ENCODE measurements around the gene TMUB1. TPM values are rescaled to one million over a fixed set of nuclear protein-coding genes. Genes with fewer than 3 reads are reported as not detected.

Gene TMUB1
- 10 to 100 TPM; 33.7 to 78.7 (median 44.2) TPM for total RNA-seq

GRCh38 chr7:151083071-151083823, at the start of gene TMUB1:
TMUB1 (minus strand) TSS chr7:151083493; CDS start chr7:151082563, 930 bp downstream.
- WGBS, 2 donors: 0% methylated on average over 6 to 10 of the region's 69 CpGs
- intact Hi-C loops (cut with DNase I): no loop called here
- Histone ChIP-seq H3K27me3 (no peaks in the 10 kb centered on the region), H3K4me1 (peaks cover 37 to 54% of the 10 kb centered on the region in 2 donors), H3K36me3 (no peaks in the 10 kb centered on the region), H3K27ac (peak within 1 kb of the TSS; percentile 68 to 94 (median 75)), H3K9me3 (no peaks in the 10 kb centered on the region), H3K4me3 (replicated peaks in 1 of 3) (peak within 1 kb of the TSS; percentile 73 to 86 (median 77))
- peak; percentile 77 to 79 for DNase-seq
- TF ChIP-seq CTCF (IDR thresholded peaks at IDR 0.05) (no peak), POLR2A (IDR thresholded peaks at IDR 0.05) (peak in 1 of 2 donors; percentile 66)

GRCh38 chr7:151132461-151133205, 49.3 kb upstream of the TMUB1 start:
- DNase-seq: no peak
- TF ChIP-seq POLR2A (IDR thresholded peaks at IDR 0.05): no peak
- TF ChIP-seq CTCF (IDR thresholded peaks at IDR 0.05): no peak
- Histone ChIP-seq H3K9me3 (no peaks in the 10 kb centered on the region), H3K4me3 (replicated peaks in 1 of 3) (no peak overlapping the region), H3K36me3 (peaks cover 80% of the 10 kb centered on the region in 2 donors), H3K27ac (no peak overlapping the region), H3K27me3 (no peaks in the 10 kb centered on the region), H3K4me1 (no peaks in the 10 kb centered on the region)
- 95 to 96% methylated on average over 20 to 21 of the region's 21 CpGs for WGBS, 2 donors
- intact Hi-C loops (cut with DNase I): no loop called here

GRCh38 chr7:151131592-151132293, 48.5 kb upstream of the TMUB1 start:
- no peak for DNase-seq

GRCh38 chr7:151131224-151131591, 47.9 kb upstream of the TMUB1 start:
- Histone ChIP-seq H3K27ac (no peak overlapping the region), H3K27me3 (no peaks in the 10 kb centered on the region), H3K9me3 (no peaks in the 10 kb centered on the region), H3K4me3 (replicated peaks in 1 of 3) (no peak overlapping the region), H3K36me3 (peaks cover 71 to 74% of the 10 kb centered on the region in 2 donors), H3K4me1 (peaks cover 3% of the 10 kb centered on the region in 2 donors)
- intact Hi-C loops (cut with DNase I): no loop called here
- 88 to 92% methylated on average over 13 of the region's 13 CpGs for WGBS, 2 donors
- TF ChIP-seq POLR2A (IDR thresholded peaks at IDR 0.05) (no peak), CTCF (IDR thresholded peaks at IDR 0.05) (no peak)
- no peak for DNase-seq

More at GRCh38 chr7:151131592-151132293, 48.5 kb upstream of the TMUB1 start:
- H3K4me1 ChIP-seq: no peaks in the 10 kb centered on the region
- H3K9me3 ChIP-seq: no peaks in the 10 kb centered on the region
- TF ChIP-seq POLR2A (IDR thresholded peaks at IDR 0.05): no peak
- no peak for TF ChIP-seq CTCF (IDR thresholded peaks at IDR 0.05)
- intact Hi-C loops (cut with DNase I): no loop called here
- no peaks in the 10 kb centered on the region for H3K27me3 ChIP-seq
- H3K4me3 ChIP-seq (replicated peaks in 1 of 3): no peak overlapping the region
- 86 to 89% methylated on average over 11 to 15 of the region's 19 CpGs for WGBS, 2 donors
- H3K27ac ChIP-seq: no peak overlapping the region
- H3K36me3 ChIP-seq: peaks cover 73 to 77% of the 10 kb centered on the region in 2 donors

Measured in thyroid gland (tissue), 4 donors.